Mucosa of descending colon (tissue), 3 donors: ENCODE data around the gene GLS. TPM values are rescaled to one million over a fixed set of nuclear protein-coding genes. Genes with fewer than 3 reads are reported as not detected.
"Not testable (repeated sequence)": the region's sequence is repeated elsewhere in the genome, so short reads cannot be mapped to it uniquely, and the experiment has no call there.

Source experiments
- ATAC-seq: fragments of 200-7000 bp; cut with Tn5 transposase; one replicate; pipeline ENCODE4 v1.9.1; 2020; ENCODE audit warnings: mild to moderate bottlenecking, moderate library complexity
- DNase-seq, 3 donors: peaks; one replicate each; pipeline ENCODE4 v3.0.0-alpha.2; 2020
- H3K36me3 ChIP-seq: fragments of 200-600 bp; one replicate; pipeline ENCODE4 v1.8.0; 2021; ENCODE audit warnings: low read depth, mild to moderate bottlenecking
- H3K4me1 ChIP-seq: fragments of 200-600 bp; one replicate; pipeline ENCODE4 v1.8.0; 2021; ENCODE audit warnings: low read depth, mild to moderate bottlenecking
- H3K4me3 ChIP-seq: fragments of 200-600 bp; one replicate; pipeline ENCODE4 v1.8.0; 2021; ENCODE audit warnings: mild to moderate bottlenecking
- H3K9me3 ChIP-seq: fragments of 200-600 bp; one replicate; pipeline ENCODE4 v1.8.0; 2021; ENCODE audit warnings: mild to moderate bottlenecking
- intact Hi-C, 2 donors: fragments of 100-400 bp; cut with DNase I in 1 of 2; cut with micrococcal nuclease in 1 of 2; formaldehyde crosslinking; loops; one replicate each; pipeline versions ENCODE4 v1.11.0 to v1.11.1; 2022; cut with DNase I, micrococcal nuclease
- total RNA-seq, 3 donors: library from RNA; stranded (reverse); fragmentation: NEBNext Ultra II Directional in 2 of 3; extraction: Animal tissue kit (Norgen Biotek cat#: 25700) in 2 of 3; gene quantifications; one replicate each; pipeline versions ENCODE4 v1.2.1 to v1.2.4, GENCODE V29; 2021 to 2023
- TF ChIP-seq, protein P1 (sequence below): fragments of 200-600 bp; IDR thresholded peaks from one replicate; pipeline ENCODE4 v1.8.0; 2022; ENCODE audit warnings: antibody characterized with exemption, mild to moderate bottlenecking
- donor health status: DM: no; HTN: no; CAD: no; lungs with moderate emphysema.
- donor health status: DM: no; HTN: no; CAD: no.
- donor health status: DM: no; HTN: yes; CAD: no.

GLS gene
- total RNA-seq, 3 donors from 2014 or later = 49.8 to 91.9 (median 77.0) TPM

DNA sequence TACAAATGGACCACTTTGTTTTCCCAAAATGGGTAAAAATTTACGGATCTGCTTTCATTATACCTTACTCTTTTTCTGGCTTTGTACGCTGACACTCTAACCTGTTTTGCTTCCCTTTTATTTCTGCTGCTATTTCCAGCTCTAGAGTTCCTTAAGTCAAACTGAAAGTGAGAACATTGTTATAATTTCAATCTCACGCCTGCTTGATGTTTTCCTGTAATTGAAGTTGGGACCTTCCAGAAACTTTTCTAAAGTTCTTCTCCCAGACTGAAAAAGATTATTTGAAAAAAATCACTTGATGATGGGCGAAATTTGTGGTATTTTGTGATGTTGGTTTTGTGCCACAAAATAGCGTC lies 1.8 kb downstream of the GLS start:
- TF ChIP-seq, protein P1, sequence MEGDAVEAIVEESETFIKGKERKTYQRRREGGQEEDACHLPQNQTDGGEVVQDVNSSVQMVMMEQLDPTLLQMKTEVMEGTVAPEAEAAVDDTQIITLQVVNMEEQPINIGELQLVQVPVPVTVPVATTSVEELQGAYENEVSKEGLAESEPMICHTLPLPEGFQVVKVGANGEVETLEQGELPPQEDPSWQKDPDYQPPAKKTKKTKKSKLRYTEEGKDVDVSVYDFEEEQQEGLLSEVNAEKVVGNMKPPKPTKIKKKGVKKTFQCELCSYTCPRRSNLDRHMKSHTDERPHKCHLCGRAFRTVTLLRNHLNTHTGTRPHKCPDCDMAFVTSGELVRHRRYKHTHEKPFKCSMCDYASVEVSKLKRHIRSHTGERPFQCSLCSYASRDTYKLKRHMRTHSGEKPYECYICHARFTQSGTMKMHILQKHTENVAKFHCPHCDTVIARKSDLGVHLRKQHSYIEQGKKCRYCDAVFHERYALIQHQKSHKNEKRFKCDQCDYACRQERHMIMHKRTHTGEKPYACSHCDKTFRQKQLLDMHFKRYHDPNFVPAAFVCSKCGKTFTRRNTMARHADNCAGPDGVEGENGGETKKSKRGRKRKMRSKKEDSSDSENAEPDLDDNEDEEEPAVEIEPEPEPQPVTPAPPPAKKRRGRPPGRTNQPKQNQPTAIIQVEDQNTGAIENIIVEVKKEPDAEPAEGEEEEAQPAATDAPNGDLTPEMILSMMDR = no peak
- H3K36me3 ChIP-seq = no peaks in the 10 kb centered on the region
- ATAC-seq (no peak), DNase-seq (no peak)
- peak overlapping the region; percentile 90 for H3K4me3 ChIP-seq
- H3K9me3 ChIP-seq = no peaks in the 10 kb centered on the region
- intact Hi-C loops = no loop called here
- peaks cover 17% of the 10 kb centered on the region for H3K4me1 ChIP-seq

GRCh38 chr2:190882856-190883582 lies 2.4 kb downstream of the GLS start:
- ATAC-seq = no peak
- Histone ChIP-seq H3K4me3 (no peak overlapping the region), H3K4me1 (peaks cover 17% of the 10 kb centered on the region), H3K36me3 (no peaks in the 10 kb centered on the region), H3K9me3 (no peaks in the 10 kb centered on the region)
- TF ChIP-seq, protein P1 = no peak
- intact Hi-C loops = no loop called here
- DNase-seq = no peak

- H3K36me3 ChIP-seq, H3K9me3 ChIP-seq, ATAC-seq, H3K4me3 ChIP-seq, intact Hi-C loops, DNase-seq: not testable (repeated sequence)
- peaks cover 17% of the 10 kb centered on the region for H3K4me1 ChIP-seq
Observed at GRCh38 chr2:190885844-190886243, 5.2 kb downstream of the GLS start.

DNA sequence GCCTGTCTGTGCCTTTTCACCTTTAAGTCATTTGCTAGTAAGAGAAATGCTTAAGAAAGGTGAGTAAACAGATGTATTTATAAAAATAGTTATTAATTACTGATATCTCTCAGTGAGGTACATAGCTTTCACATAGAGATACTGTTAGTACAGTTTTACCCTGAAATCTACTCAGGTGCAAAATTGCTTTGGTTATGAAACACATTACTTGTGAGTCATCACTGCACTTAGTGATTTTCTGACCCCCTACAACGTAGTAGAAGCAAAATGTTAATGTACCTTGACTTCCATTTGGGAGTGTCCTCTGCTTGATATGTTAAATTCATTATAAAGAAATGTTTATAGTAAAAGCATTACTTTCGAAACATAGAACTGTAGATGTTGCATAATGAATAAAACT lies 6.5 kb downstream of the GLS start:
- H3K36me3 ChIP-seq = no peaks in the 10 kb centered on the region
- H3K4me3 ChIP-seq = no peak overlapping the region
- H3K9me3 ChIP-seq = no peaks in the 10 kb centered on the region
- DNase-seq (no peak), ATAC-seq (no peak)
- TF ChIP-seq, protein P1 = no peak
- peaks cover 17% of the 10 kb centered on the region for H3K4me1 ChIP-seq
- intact Hi-C loops = no loop called here

GRCh38 chr2:190888449-190888848 lies 7.8 kb downstream of the GLS start:
- ATAC-seq = no peak
- Histone ChIP-seq H3K9me3 (no peaks in the 10 kb centered on the region), H3K4me3 (no peak overlapping the region), H3K4me1 (peaks cover 5% of the 10 kb centered on the region), H3K36me3 (no peaks in the 10 kb centered on the region)
- DNase-seq = no peak
- TF ChIP-seq, protein P1 = no peak
- intact Hi-C loops = no loop called here

DNA sequence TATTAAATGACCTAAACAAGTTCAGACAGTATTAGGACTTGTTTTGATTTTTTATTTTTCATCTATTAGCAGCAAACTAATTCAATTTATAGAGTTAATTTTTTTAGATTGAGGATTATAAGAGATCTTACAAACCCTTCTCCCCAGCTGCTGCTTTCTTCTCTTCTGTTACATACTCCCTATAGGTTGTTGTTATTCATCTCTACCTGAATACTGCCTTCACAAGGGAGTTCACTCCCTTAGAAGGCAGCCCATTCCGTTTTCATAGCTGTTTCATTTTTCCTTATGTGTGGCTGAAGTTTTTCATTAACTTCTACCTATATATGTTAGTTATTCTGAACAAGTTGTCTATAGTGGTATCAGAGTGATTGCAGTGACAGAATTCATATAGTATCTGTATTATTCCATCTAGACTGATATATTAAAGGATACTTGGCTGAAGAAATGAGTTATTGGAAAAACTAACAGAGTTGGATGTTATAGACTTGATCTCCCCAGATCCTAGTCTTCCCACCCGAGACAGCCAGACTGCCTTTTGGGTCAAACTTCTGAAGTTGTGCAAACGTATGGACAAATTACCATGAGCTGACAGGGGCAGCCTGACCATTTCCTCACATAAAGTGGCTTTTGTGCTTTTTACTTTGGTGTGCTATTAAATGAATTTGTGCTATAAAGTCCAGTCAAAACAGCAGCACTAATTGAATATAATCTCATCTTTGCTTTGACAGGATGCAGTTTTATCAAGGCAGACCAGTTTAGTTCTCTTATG lies 8.7 kb downstream of the GLS start:
- intact Hi-C loops = no loop called here
- DNase-seq (no peak), ATAC-seq (no peak)
- H3K4me3 ChIP-seq = no peak overlapping the region
- TF ChIP-seq, protein P1 = no peak
- no peaks in the 10 kb centered on the region for H3K4me1 ChIP-seq
- H3K9me3 ChIP-seq = no peaks in the 10 kb centered on the region
- no peaks in the 10 kb centered on the region for H3K36me3 ChIP-seq
